GM10266 (cell line): ENCODE data around the gene ABCB8.

Experiments
- DNase-seq: peaks from one replicate; pipeline ENCODE4 v3.0.0; 2012; ENCODE audit errors: extremely low spot score
- CTCF ChIP-seq: IDR thresholded peaks from 2 replicates; pipeline ENCODE4 v1.5.1; 2012; ENCODE audit warnings: mild to moderate bottlenecking, low read depth; ENCODE audit not compliant: control insufficient read depth, insufficient read depth; ENCODE audit errors: missing control alignments

The ABCB8 gene

GRCh38 chr7:151085691-151086620 is 57.7 kb downstream of the ABCB8 start, which contains the start of gene AGAP3:
TSS of gene AGAP3 (plus strand) at chr7:151086475. CDS start at chr7:151086742, 267 bp downstream.
- no peak for TF ChIP-seq CTCF
- DNase-seq = peak; percentile 96

GRCh38 chr7:151086802-151087244 is 58.6 kb downstream of the ABCB8 start:
- no peak for TF ChIP-seq CTCF
- no peak for DNase-seq

- peak; percentile 67 for TF ChIP-seq CTCF
- DNase-seq = peak; percentile 73
These were observed 59.2 kb downstream of the ABCB8 start for GRCh38 chr7:151087245-151088018.

- TF ChIP-seq CTCF = no peak
- DNase-seq = no peak
These were observed 60.0 kb downstream of the ABCB8 start for GRCh38 chr7:151088019-151088855.

GRCh38 chr7:151088856-151089699 is 60.8 kb downstream of the ABCB8 start:
- no peak for DNase-seq
- no peak for TF ChIP-seq CTCF
